Hepatocyte (in vitro differentiated cells): Measurements from ENCODE around the gene TIGD7.

Experiments
- EZH2 ChIP-seq: fragments of 200-600 bp; sonication (generic); IDR thresholded peaks from 2 replicates; pipeline ENCODE4 v1.6.1; 2016; ENCODE audit warnings: antibody characterized with exemption, mild to moderate bottlenecking, borderline replicate concordance
- EZH2phosphoT487 ChIP-seq: fragments of 200-600 bp; sonication (generic); IDR thresholded peaks from one replicate; pipeline ENCODE4 v1.6.1; 2018; ENCODE audit warnings: antibody characterized with exemption, mild to moderate bottlenecking, low read depth, moderate library complexity; ENCODE audit not compliant: unreplicated experiment, severe bottlenecking
- TF ChIP-seq, protein P1 (sequence below): fragments of 200-600 bp; sonication (generic); IDR thresholded peaks from 2 replicates; pipeline ENCODE4 v1.5.1; 2016; ENCODE audit warnings: antibody characterized with exemption, mild to moderate bottlenecking; ENCODE audit not compliant: poor library complexity

DNA sequence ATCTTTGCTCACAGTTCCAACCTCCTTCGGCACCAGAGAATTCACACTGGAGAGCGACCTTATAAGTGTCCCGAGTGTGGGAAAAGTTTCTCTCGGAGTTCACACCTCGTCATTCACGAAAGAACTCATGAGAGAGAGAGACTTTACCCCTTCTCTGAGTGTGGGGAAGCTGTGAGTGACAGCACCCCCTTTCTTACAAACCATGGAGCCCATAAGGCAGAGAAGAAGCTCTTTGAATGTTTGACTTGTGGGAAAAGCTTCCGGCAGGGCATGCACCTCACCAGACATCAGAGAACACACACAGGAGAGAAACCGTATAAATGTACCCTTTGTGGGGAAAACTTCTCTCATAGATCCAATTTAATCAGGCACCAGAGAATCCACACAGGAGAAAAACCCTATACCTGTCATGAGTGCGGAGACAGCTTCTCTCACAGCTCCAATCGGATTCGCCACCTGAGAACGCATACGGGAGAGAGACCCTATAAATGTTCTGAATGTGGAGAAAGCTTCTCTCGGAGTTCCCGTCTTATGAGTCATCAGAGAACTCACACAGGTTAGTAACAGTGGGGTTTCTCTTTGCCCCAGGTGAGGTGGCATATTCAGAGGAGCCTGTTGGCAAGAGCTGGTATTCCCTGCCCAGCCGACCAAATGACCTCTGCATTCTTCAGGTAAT lies 15.1 kb downstream of the TIGD7 start:
- TF ChIP-seq EZH2 (no peak), EZH2phosphoT487 (no peak)
- TF ChIP-seq, protein P1, sequence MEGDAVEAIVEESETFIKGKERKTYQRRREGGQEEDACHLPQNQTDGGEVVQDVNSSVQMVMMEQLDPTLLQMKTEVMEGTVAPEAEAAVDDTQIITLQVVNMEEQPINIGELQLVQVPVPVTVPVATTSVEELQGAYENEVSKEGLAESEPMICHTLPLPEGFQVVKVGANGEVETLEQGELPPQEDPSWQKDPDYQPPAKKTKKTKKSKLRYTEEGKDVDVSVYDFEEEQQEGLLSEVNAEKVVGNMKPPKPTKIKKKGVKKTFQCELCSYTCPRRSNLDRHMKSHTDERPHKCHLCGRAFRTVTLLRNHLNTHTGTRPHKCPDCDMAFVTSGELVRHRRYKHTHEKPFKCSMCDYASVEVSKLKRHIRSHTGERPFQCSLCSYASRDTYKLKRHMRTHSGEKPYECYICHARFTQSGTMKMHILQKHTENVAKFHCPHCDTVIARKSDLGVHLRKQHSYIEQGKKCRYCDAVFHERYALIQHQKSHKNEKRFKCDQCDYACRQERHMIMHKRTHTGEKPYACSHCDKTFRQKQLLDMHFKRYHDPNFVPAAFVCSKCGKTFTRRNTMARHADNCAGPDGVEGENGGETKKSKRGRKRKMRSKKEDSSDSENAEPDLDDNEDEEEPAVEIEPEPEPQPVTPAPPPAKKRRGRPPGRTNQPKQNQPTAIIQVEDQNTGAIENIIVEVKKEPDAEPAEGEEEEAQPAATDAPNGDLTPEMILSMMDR: no peak
